OCI-LY3 (cell line): ENCODE results near the gene GMEB2.

Source experiments
- H2AFZ ChIP-seq: fragments of 200-600, 300-600 bp; shearing (Covaris generic); 2 replicates; pipeline ENCODE4 v1.6.0; 2014; ENCODE audit warnings: antibody characterized with exemption, low read depth, low read length
- H3K27ac ChIP-seq: fragments of 200-600, 300-600 bp; sonication (generic); 2 replicates; pipeline ENCODE4 v1.5.1; 2014; ENCODE audit warnings: mild to moderate bottlenecking, low read length, moderate library complexity, mixed read lengths
- H3K27me3 ChIP-seq: fragments of 200-600, 300-600 bp; sonication (generic); 2 replicates; pipeline ENCODE4 v1.6.1; 2014; ENCODE audit warnings: low read depth, low read length, mixed read lengths
- H3K36me3 ChIP-seq: fragments of 200-600, 300-600 bp; sonication (generic); replicated peaks from 2 replicates; pipeline ENCODE3; 2014; ENCODE audit warnings: low read depth, low read length, mixed read lengths
- H3K4me1 ChIP-seq: fragments of 300-600, 200-600 bp; sonication (generic); 2 replicates; pipeline ENCODE4 v1.6.1; 2014; ENCODE audit warnings: low read length, mixed read lengths
- H3K4me2 ChIP-seq: fragments of 200-600, 300-600 bp; sonication (generic); 2 replicates; pipeline ENCODE4 v1.6.1; 2014; ENCODE audit warnings: low read length, mixed read lengths
- H3K4me3 ChIP-seq: fragments of 300-600, 200-600 bp; sonication (generic); 2 replicates; pipeline ENCODE4 v1.5.1; 2014; ENCODE audit warnings: antibody characterized with exemption, mild to moderate bottlenecking, low read length, moderate library complexity
- H3K79me2 ChIP-seq: fragments of 300-600, 200-600 bp; shearing (Covaris generic); 2 replicates; pipeline ENCODE4 v1.6.1; 2014; ENCODE audit warnings: mild to moderate bottlenecking, low read length, mixed read lengths
- H3K9ac ChIP-seq: fragments of 300-600, 200-600 bp; shearing (Covaris generic); 2 replicates; pipeline ENCODE4 v1.6.0; 2014; ENCODE audit warnings: mild to moderate bottlenecking, low read length, moderate library complexity
- H3K9me3 ChIP-seq: fragments of 200-600, 300-600 bp; shearing (Covaris generic); 2 replicates; pipeline ENCODE4 v1.6.1; 2014; ENCODE audit warnings: low read length, mixed read lengths; ENCODE audit not compliant: insufficient read depth
- H4K20me1 ChIP-seq: fragments of 200-600, 300-600 bp; sonication (generic); 2 replicates; pipeline ENCODE4 v1.6.1; 2016; ENCODE audit warnings: low read length, mixed read lengths; ENCODE audit not compliant: insufficient read depth
- EZH2phosphoT487 ChIP-seq: fragments of 200-600 bp; shearing (Covaris generic); IDR thresholded peaks from 2 replicates; pipeline ENCODE4 v1.6.1; 2018; ENCODE audit warnings: antibody characterized with exemption, mixed run types, low read depth
- TF ChIP-seq, protein P1 (sequence below): fragments of 200-600, 300-600 bp; sonication (generic); IDR thresholded peaks from 2 replicates; pipeline ENCODE4 v1.5.1; 2014; ENCODE audit warnings: antibody characterized with exemption, low read length, low read depth

GMEB2 gene

DNA sequence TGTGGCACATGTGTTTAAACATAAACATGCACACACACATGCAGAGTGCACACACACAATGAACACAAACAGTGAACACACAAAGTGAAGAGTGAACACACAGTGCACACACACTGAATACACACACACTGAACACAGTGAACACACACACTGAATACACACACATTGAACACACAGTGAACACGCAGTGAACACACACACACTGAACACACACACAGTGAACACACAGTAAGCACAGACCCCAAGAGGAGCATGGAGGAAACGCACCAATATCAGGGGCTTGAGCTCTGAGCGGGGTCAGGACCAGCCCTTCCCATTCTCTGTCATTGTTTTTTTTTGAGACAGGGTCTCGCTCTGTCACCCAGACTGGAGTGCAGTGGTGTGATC lies 35.8 kb downstream of the GMEB2 start:
- H2AFZ ChIP-seq: no peak overlapping the region

DNA sequence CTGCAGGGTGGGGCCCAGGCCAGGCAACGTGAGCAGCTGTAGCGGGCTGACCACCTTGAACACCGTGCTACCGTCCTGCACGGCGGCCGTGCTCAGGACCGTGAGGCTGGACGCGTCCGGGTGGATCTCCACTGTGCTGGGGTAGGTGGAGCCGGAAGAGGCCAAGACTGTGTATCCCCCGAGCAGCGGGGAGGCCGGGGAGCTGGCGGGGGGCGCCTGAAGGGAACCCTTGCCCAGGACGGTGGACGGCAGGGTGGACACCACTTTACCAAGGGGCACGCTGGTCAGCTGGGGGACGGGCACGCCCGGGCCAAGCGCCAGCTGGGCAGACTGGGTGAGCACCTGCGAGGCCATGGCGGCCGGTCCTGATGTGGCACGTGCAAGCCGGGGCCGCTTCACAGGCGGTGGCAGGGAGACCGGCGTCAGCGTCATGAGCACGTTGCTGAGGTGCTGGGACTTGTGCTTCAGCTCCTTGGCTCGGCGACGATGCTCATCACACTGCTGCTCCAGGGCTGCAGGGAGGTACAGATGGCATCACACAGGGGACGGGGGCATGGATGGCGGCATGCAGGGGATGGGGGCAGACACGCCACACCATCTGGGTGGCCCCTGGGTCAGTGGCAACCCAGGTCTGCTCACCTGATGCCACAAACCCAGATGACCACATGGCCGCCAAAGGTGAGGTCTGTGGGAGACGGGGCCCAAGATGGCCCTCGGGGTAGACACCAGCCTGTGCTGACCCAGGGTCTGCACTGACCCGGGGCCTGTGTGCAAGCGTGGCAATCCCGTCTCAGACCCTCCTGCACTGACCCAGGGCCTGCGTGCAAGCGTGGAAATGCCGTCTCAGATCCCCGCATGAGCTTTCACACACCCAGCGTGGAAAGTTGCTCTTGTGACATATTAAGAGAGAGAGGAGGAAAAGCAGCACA lies 36.4 kb downstream of the GMEB2 start:
- Histone ChIP-seq H3K9ac (no peak overlapping the region), H3K9me3 (no peaks in the 10 kb centered on the region)

More for the DNA sequence above, 35.8 kb downstream of the GMEB2 start:
- no peaks in the 10 kb centered on the region for H3K4me1 ChIP-seq
- TF ChIP-seq EZH2phosphoT487: no peak
- TF ChIP-seq, protein P1, sequence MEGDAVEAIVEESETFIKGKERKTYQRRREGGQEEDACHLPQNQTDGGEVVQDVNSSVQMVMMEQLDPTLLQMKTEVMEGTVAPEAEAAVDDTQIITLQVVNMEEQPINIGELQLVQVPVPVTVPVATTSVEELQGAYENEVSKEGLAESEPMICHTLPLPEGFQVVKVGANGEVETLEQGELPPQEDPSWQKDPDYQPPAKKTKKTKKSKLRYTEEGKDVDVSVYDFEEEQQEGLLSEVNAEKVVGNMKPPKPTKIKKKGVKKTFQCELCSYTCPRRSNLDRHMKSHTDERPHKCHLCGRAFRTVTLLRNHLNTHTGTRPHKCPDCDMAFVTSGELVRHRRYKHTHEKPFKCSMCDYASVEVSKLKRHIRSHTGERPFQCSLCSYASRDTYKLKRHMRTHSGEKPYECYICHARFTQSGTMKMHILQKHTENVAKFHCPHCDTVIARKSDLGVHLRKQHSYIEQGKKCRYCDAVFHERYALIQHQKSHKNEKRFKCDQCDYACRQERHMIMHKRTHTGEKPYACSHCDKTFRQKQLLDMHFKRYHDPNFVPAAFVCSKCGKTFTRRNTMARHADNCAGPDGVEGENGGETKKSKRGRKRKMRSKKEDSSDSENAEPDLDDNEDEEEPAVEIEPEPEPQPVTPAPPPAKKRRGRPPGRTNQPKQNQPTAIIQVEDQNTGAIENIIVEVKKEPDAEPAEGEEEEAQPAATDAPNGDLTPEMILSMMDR: no peak
- no peaks in the 10 kb centered on the region for H3K79me2 ChIP-seq
- no peak overlapping the region for H3K9ac ChIP-seq
- H3K9me3 ChIP-seq: no peaks in the 10 kb centered on the region
- no peak overlapping the region for H3K4me3 ChIP-seq
- H4K20me1 ChIP-seq: no peaks in the 10 kb centered on the region
- H3K4me2 ChIP-seq: no peak overlapping the region
- H3K27me3 ChIP-seq: no peaks in the 10 kb centered on the region
- no peak overlapping the region for H3K27ac ChIP-seq
- H3K36me3 ChIP-seq: peaks cover 22% of the 10 kb centered on the region

DNA sequence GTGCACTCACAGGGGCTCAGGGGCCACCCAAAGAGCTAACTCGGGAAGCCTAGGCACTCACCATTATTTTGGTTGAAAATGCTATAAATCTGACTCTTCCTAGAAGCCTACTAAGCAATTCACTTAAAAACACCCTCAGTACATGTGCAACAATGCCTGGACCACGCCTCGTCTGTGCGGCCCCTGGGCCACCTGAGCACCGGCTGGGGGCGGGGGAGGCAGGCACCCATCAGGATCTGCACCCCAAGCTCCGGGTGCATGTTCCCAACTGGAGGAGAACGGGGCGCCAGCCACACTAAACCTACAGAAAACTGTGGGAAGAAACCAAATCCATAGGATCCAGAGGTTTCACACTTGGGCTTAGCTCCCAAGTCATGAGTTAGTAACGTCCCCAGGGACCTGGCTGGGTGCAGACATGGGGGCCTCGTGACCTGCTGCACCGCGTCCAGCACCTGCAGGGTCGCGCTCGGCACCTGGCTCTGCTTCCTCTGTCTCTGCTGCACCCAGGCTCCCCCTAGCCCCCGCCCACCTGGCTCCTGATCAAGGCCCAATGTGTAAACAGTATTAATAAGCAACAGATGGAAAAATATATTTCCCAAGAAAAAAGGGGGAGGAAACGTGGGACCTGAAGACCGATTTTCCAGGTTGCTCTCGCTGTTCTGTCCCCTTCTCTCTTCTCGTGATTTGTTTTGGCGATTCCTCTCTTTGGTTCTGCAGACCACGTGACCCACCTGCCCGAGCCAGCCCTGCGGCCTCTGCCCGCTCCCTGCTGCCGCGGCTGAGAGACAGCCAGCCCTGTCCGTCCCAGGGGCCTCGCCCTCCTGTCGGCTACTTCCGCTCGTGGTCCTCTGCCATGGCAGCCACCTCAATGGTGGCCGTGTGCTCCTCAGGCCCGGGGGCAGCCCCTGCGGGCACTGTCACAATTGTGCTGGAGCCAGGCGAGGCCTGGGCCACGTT lies 37.4 kb downstream of the GMEB2 start:
- Histone ChIP-seq H3K4me3 (no peak overlapping the region), H3K27me3 (no peaks in the 10 kb centered on the region), H3K36me3 (peaks cover 22% of the 10 kb centered on the region), H4K20me1 (peaks cover 2% of the 10 kb centered on the region; the same call in 1 of the 2 replicates), H3K79me2 (no peaks in the 10 kb centered on the region), H3K4me1 (no peaks in the 10 kb centered on the region), H2AFZ (no peak overlapping the region), H3K9me3 (no peaks in the 10 kb centered on the region), H3K27ac (no peak overlapping the region), H3K9ac (no peak overlapping the region), H3K4me2 (no peak overlapping the region)
- TF ChIP-seq, protein P1: no peak
- no peak for TF ChIP-seq EZH2phosphoT487

More for the DNA sequence above, 36.4 kb downstream of the GMEB2 start:
- TF ChIP-seq, protein P1: no peak
- no peak for TF ChIP-seq EZH2phosphoT487
- no peak overlapping the region for H3K4me3 ChIP-seq
- peaks cover 2% of the 10 kb centered on the region; the same call in 1 of the 2 replicates for H4K20me1 ChIP-seq
- H3K27me3 ChIP-seq: no peaks in the 10 kb centered on the region
- no peaks in the 10 kb centered on the region for H3K79me2 ChIP-seq
- H3K4me1 ChIP-seq: no peaks in the 10 kb centered on the region
- H3K4me2 ChIP-seq: no peak overlapping the region
- no peak overlapping the region for H3K27ac ChIP-seq
- H2AFZ ChIP-seq: no peak overlapping the region
- peaks cover 22% of the 10 kb centered on the region for H3K36me3 ChIP-seq
